ENCODE results near the gene NR2F1-AS1.
"Not testable (repeated sequence)": the region's sequence is repeated elsewhere in the genome, so short reads cannot be mapped to it uniquely, and the experiment has no call there.

The NR2F1-AS1 gene

GRCh38 chr5:93575461-93576414 lies 5.3 kb downstream of the NR2F1-AS1 start:
- no peak for DNase-seq

GRCh38 chr5:93574491-93575305 lies 6.3 kb downstream of the NR2F1-AS1 start:
- no peak for DNase-seq

GRCh38 chr5:93573354-93574351 lies 7.4 kb downstream of the NR2F1-AS1 start:
- no peak for DNase-seq

GRCh38 chr5:93572608-93573353 lies 8.2 kb downstream of the NR2F1-AS1 start:
- no peak for DNase-seq

- no peak for DNase-seq
Observed at GRCh38 chr5:93572101-93572607, 8.9 kb downstream of the NR2F1-AS1 start.

GRCh38 chr5:93571114-93571949 lies 9.7 kb downstream of the NR2F1-AS1 start:
- no peak for DNase-seq

- DNase-seq: no peak
Observed at GRCh38 chr5:93570294-93571113, 10.5 kb downstream of the NR2F1-AS1 start.

- no peak for DNase-seq
Observed at GRCh38 chr5:93569300-93570160, 11.5 kb downstream of the NR2F1-AS1 start.

GRCh38 chr5:93567424-93567823 lies 13.6 kb downstream of the NR2F1-AS1 start:
- DNase-seq: no peak

GRCh38 chr5:93566091-93566490 lies 14.9 kb downstream of the NR2F1-AS1 start:
- DNase-seq: no peak

GRCh38 chr5:93557021-93557604 lies 23.9 kb downstream of the NR2F1-AS1 start:
- DNase-seq: no peak

- not testable (repeated sequence) for DNase-seq
Observed at GRCh38 chr5:93549594-93549993, 31.4 kb downstream of the NR2F1-AS1 start.

- DNase-seq: no peak
Observed at GRCh38 chr5:93545872-93546271, 35.1 kb downstream of the NR2F1-AS1 start.

GRCh38 chr5:93532370-93532769 lies 48.6 kb downstream of the NR2F1-AS1 start:
- peak; percentile 1 for DNase-seq

- not testable (repeated sequence) for DNase-seq
Observed at GRCh38 chr5:93521815-93522214, 59.2 kb downstream of the NR2F1-AS1 start.

- DNase-seq: no peak
Observed at GRCh38 chr5:93519740-93520139, 61.3 kb downstream of the NR2F1-AS1 start.

- no peak for DNase-seq
Observed at GRCh38 chr5:93517828-93518227, 63.2 kb downstream of the NR2F1-AS1 start.

- no peak for DNase-seq
Observed at GRCh38 chr5:93513298-93513697, 67.7 kb downstream of the NR2F1-AS1 start.
